Activated CD4-positive, alpha-beta memory T cell treated with anti-CD3 and anti-CD28 coated beads, Interleukin-2, amount 10 ng/mL, durations not matched to agents 7 days and 5 days (primary cell): ENCODE data around the gene EXOC2. TPM values are rescaled to one million over a fixed set of nuclear protein-coding genes. Genes with fewer than 3 reads are reported as not detected.
"Not testable (repeated sequence)": the region's sequence is repeated elsewhere in the genome, so short reads cannot be mapped to it uniquely, and the experiment has no call there.

Experiments
- CTCF ChIA-PET: fragments of 350-600 bp; sonication (Branson Sonifier 250); formaldehyde crosslinking; loops from one replicate; lab custom pipeline; 2021; ENCODE audit warnings: antibody characterized with exemption, inconsistent platforms; lab: Charles Lee
- POLR2A ChIA-PET: fragments of 350-600 bp; sonication (Branson Sonifier 250); formaldehyde crosslinking; loops from one replicate; lab custom pipeline; 2021; ENCODE audit warnings: antibody characterized with exemption; lab: Charles Lee
- DNase-seq: peaks from one replicate; pipeline ENCODE4 v3.0.0-alpha.2; 2020
- H3K27ac Mint-ChIP-seq: one replicate; pipeline ENCODE4 v1.8.0; 2021; ENCODE audit warnings: mild to moderate bottlenecking, mixed read lengths
- H3K27me3 Mint-ChIP-seq: one replicate; pipeline ENCODE4 v1.8.0; 2021; ENCODE audit warnings: mixed read lengths
- H3K36me3 Mint-ChIP-seq: one replicate; pipeline ENCODE4 v1.8.0; 2021; ENCODE audit warnings: low read depth, mixed read lengths
- H3K4me1 Mint-ChIP-seq: one replicate; pipeline ENCODE4 v1.8.0; 2021; ENCODE audit warnings: mixed read lengths
- H3K4me3 Mint-ChIP-seq: one replicate; pipeline ENCODE4 v1.8.0; 2021; ENCODE audit warnings: mild to moderate bottlenecking, mixed read lengths
- H3K9me3 Mint-ChIP-seq: one replicate; pipeline ENCODE4 v1.8.0; 2021; ENCODE audit warnings: mixed read lengths
- total RNA-seq, 2 experiments: library from RNA; stranded (reverse); gene quantifications; one replicate each; pipeline ENCODE4 v1.2.3, GENCODE V29; 2021

The EXOC2 gene
- total RNA-seq, 2 experiments from 2014 or later: 31.9 to 35.7 TPM

- Mint-ChIP-seq H3K27me3 (peaks cover 6% of the 10 kb centered on the region), H3K4me3 (no peak overlapping the region), H3K27ac (no peak overlapping the region), H3K36me3 (peaks cover 3% of the 10 kb centered on the region), H3K9me3 (no peaks in the 10 kb centered on the region), H3K4me1 (peaks cover 48% of the 10 kb centered on the region)
- no peak for DNase-seq
- CTCF ChIA-PET: interaction anchor here (0.6 to 0.8 kb wide), 2 partner anchors 14 to 207 kb away, joined by 3 read pairs; partner anchors contain the start of gene EXOC2
- POLR2A ChIA-PET: interaction anchor here (5.8 kb wide), 1 partner anchor 14 kb away, joined by 39 read pairs; the partner anchor contains the start of gene EXOC2
Observed at GRCh38 chr6:706819-707381, 14.0 kb upstream of the EXOC2 start.

- DNase-seq: no peak
- Mint-ChIP-seq H3K27ac (no peak overlapping the region), H3K4me3 (no peak overlapping the region), H3K27me3 (peaks cover 6% of the 10 kb centered on the region), H3K36me3 (peaks cover 3% of the 10 kb centered on the region), H3K4me1 (peaks cover 40% of the 10 kb centered on the region), H3K9me3 (no peaks in the 10 kb centered on the region)
- ChIA-PET POLR2A (interaction anchor here (0.6 to 1.2 kb wide), 3 partner anchors 13 to 298 kb away, joined by 3 read pairs; partner anchors contain the start of gene EXOC2), CTCF (interaction anchor here (2.7 kb wide), 1 partner anchor 13 kb away, joined by 14 read pairs; the partner anchor contains the start of gene EXOC2)
Observed at GRCh38 chr6:706146-706545, 13.2 kb upstream of the EXOC2 start.

GRCh38 chr6:705047-705446 lies 12.1 kb upstream of the EXOC2 start:
- ChIA-PET POLR2A (interaction anchor here (1.1 to 1.2 kb wide), 2 partner anchors 12 to 13 kb away, joined by 3 read pairs; partner anchors contain the start of gene EXOC2), CTCF (interaction anchor here (0.7 to 2.7 kb wide), 3 partner anchors 12 to 111 kb away, joined by 3 to 14 read pairs (median 14); partner anchors contain the start of gene EXOC2)

GRCh38 chr6:704046-704445 lies 11.1 kb upstream of the EXOC2 start:
- no peaks in the 10 kb centered on the region for H3K9me3 Mint-ChIP-seq
- peaks cover 7% of the 10 kb centered on the region for H3K27me3 Mint-ChIP-seq
- POLR2A ChIA-PET: interaction anchor here (2.7 kb wide), 1 partner anchor 12 kb away, joined by 14 read pairs; the partner anchor contains the start of gene EXOC2
- H3K27ac Mint-ChIP-seq: no peak overlapping the region
- peaks cover 21% of the 10 kb centered on the region for H3K4me1 Mint-ChIP-seq
- no peak overlapping the region for H3K4me3 Mint-ChIP-seq
- no peak for DNase-seq
- no peaks in the 10 kb centered on the region for H3K36me3 Mint-ChIP-seq
- CTCF ChIA-PET: interaction anchor here (0.7 to 2.7 kb wide), 3 partner anchors 11 to 110 kb away, joined by 3 to 14 read pairs (median 14); partner anchors contain the start of gene EXOC2

More at GRCh38 chr6:705047-705446, 12.1 kb upstream of the EXOC2 start:
- H3K4me1 Mint-ChIP-seq: peaks cover 31% of the 10 kb centered on the region
- no peaks in the 10 kb centered on the region for H3K9me3 Mint-ChIP-seq
- H3K4me3 Mint-ChIP-seq: no peak overlapping the region
- H3K36me3 Mint-ChIP-seq: no peaks in the 10 kb centered on the region
- peaks cover 7% of the 10 kb centered on the region for H3K27me3 Mint-ChIP-seq
- DNase-seq: no peak
- no peak overlapping the region for H3K27ac Mint-ChIP-seq

GRCh38 chr6:703552-703951 lies 10.6 kb upstream of the EXOC2 start:
- H3K4me1 Mint-ChIP-seq: peaks cover 21% of the 10 kb centered on the region
- H3K36me3 Mint-ChIP-seq: no peaks in the 10 kb centered on the region
- H3K9me3 Mint-ChIP-seq: no peaks in the 10 kb centered on the region
- ChIA-PET CTCF (interaction anchor here (2.3 to 2.7 kb wide), 2 partner anchors 11 to 18 kb away, joined by 14 read pairs; partner anchors contain the start of gene EXOC2), POLR2A (interaction anchor here (2.7 kb wide), 1 partner anchor 11 kb away, joined by 14 read pairs; the partner anchor contains the start of gene EXOC2)
- no peak overlapping the region for H3K4me3 Mint-ChIP-seq
- peaks cover 7% of the 10 kb centered on the region for H3K27me3 Mint-ChIP-seq
- H3K27ac Mint-ChIP-seq: no peak overlapping the region
- DNase-seq: no peak

- Mint-ChIP-seq H3K36me3 (no peaks in the 10 kb centered on the region), H3K27me3 (peaks cover 4% of the 10 kb centered on the region), H3K4me3 (no peak overlapping the region), H3K27ac (no peak overlapping the region), H3K4me1 (peaks cover 11% of the 10 kb centered on the region), H3K9me3 (no peaks in the 10 kb centered on the region)
- POLR2A ChIA-PET: interaction anchor here (1.3 to 2.7 kb wide), 2 partner anchors 9 kb away, joined by 4 to 14 read pairs; partner anchors contain the start of gene EXOC2
- no peak for DNase-seq
- CTCF ChIA-PET: interaction anchor here (1.0 to 1.5 kb wide), 5 partner anchors 10 to 109 kb away, joined by 3 to 4 read pairs (median 3); no protein-coding TSS in a partner anchor
Observed at GRCh38 chr6:701700-702479, 9.0 kb upstream of the EXOC2 start.

- H3K36me3 Mint-ChIP-seq: no peaks in the 10 kb centered on the region
- no peak overlapping the region for H3K4me3 Mint-ChIP-seq
- DNase-seq: no peak
- CTCF ChIA-PET: interaction anchor here (1.5 kb wide), 2 partner anchors 21 to 106 kb away, joined by 3 to 4 read pairs; no protein-coding TSS in a partner anchor
- POLR2A ChIA-PET: interaction anchor here (1.3 kb wide), 1 partner anchor 10 kb away, joined by 4 read pairs; no protein-coding TSS in a partner anchor
- H3K27me3 Mint-ChIP-seq: peaks cover 3% of the 10 kb centered on the region
- H3K27ac Mint-ChIP-seq: no peak overlapping the region
- peaks cover 10% of the 10 kb centered on the region for H3K4me1 Mint-ChIP-seq
- H3K9me3 Mint-ChIP-seq: no peaks in the 10 kb centered on the region
Observed at GRCh38 chr6:701215-701614, 8.3 kb upstream of the EXOC2 start.

- Mint-ChIP-seq H3K27ac (no peak overlapping the region), H3K9me3 (no peaks in the 10 kb centered on the region), H3K36me3 (no peaks in the 10 kb centered on the region), H3K4me1 (peaks cover 10% of the 10 kb centered on the region), H3K4me3 (no peak overlapping the region), H3K27me3 (peaks cover 3% of the 10 kb centered on the region)
- ChIA-PET CTCF (interaction anchor here (1.5 kb wide), 1 partner anchor 22 kb away, joined by 4 read pairs; no protein-coding TSS in a partner anchor), POLR2A (no interaction called here)
- no peak for DNase-seq
Observed at GRCh38 chr6:700490-700889, 7.6 kb upstream of the EXOC2 start.

- H3K27me3 Mint-ChIP-seq: peaks cover 1% of the 10 kb centered on the region
- CTCF ChIA-PET: interaction anchor here (1.7 kb wide), 1 partner anchor 23 kb away, joined by 6 read pairs; no protein-coding TSS in a partner anchor
- no peak overlapping the region for H3K4me3 Mint-ChIP-seq
Observed at GRCh38 chr6:699319-699718, 6.4 kb upstream of the EXOC2 start.

GRCh38 chr6:694431-695126 lies 1.6 kb upstream of the EXOC2 start:
- H3K9me3 Mint-ChIP-seq, H3K4me3 Mint-ChIP-seq, H3K27ac Mint-ChIP-seq, DNase-seq, H3K36me3 Mint-ChIP-seq, H3K27me3 Mint-ChIP-seq: not testable (repeated sequence)
- POLR2A ChIA-PET: interaction anchor here (1.6 to 3.1 kb wide), 2 partner anchors 14 to 15 kb away, joined by 5 to 39 read pairs; no protein-coding TSS in a partner anchor
- CTCF ChIA-PET: interaction anchor here (3.1 to 3.7 kb wide), 2 partner anchors 16 to 28 kb away, joined by 12 to 13 read pairs; no protein-coding TSS in a partner anchor
- peaks cover 32% of the 10 kb centered on the region for H3K4me1 Mint-ChIP-seq

More at GRCh38 chr6:699319-699718, 6.4 kb upstream of the EXOC2 start:
- H3K9me3 Mint-ChIP-seq: no peaks in the 10 kb centered on the region
- no peak overlapping the region for H3K27ac Mint-ChIP-seq
- peaks cover 7% of the 10 kb centered on the region for H3K4me1 Mint-ChIP-seq
- DNase-seq: no peak
- POLR2A ChIA-PET: no interaction called here
- H3K36me3 Mint-ChIP-seq: no peaks in the 10 kb centered on the region

GRCh38 chr6:693723-694009 lies 727 bp upstream of the EXOC2 start:
- H3K27ac Mint-ChIP-seq: no peak overlapping the region
- H3K36me3 Mint-ChIP-seq: peaks cover 10% of the 10 kb centered on the region
- CTCF ChIA-PET: interaction anchor here (1.0 to 3.7 kb wide), 5 partner anchors 9 to 28 kb away, joined by 3 to 14 read pairs (median 12); no protein-coding TSS in a partner anchor
- no peak for DNase-seq
- no peaks in the 10 kb centered on the region for H3K9me3 Mint-ChIP-seq
- peaks cover 35% of the 10 kb centered on the region for H3K4me1 Mint-ChIP-seq
- H3K27me3 Mint-ChIP-seq: no peaks in the 10 kb centered on the region
- H3K4me3 Mint-ChIP-seq: peak overlapping the region; percentile 88
- POLR2A ChIA-PET: interaction anchor here (0.7 to 3.1 kb wide), 11 partner anchors 9 to 303 kb away, joined by 3 to 39 read pairs (median 8); partner anchors contain the start of gene IRF4
